Lung microvascular endothelial cell (primary cell): ENCODE results near the gene RAB5IF. TPM values are rescaled to one million over a fixed set of nuclear protein-coding genes. Genes with fewer than 3 reads are reported as not detected.
"Not testable (repeated sequence)": the region's sequence is repeated elsewhere in the genome, so short reads cannot be mapped to it uniquely, and the experiment has no call there.

Source experiments
- DNase-seq, 2 donors: peaks; one replicate each; pipeline versions ENCODE4 v3.0.0 to v3.0.0-alpha.2; 2010; ENCODE audit warnings: low read depth in 2 of 2
- total RNA-seq: library from RNA; depleted of rRNA; stranded (reverse); fragments of >200 nt; gene quantifications from 2 replicates; pipeline ENCODE4 v1.2.1, GENCODE V29; 2014

Gene RAB5IF
- total RNA-seq, 1 donor from 2014 or later = 77.0 TPM

- no peak for DNase-seq
Measured at GRCh38 chr20:36629719-36630681, 24.4 kb downstream of the RAB5IF start.

- no peak for DNase-seq
Measured at GRCh38 chr20:36631646-36632045, 26.1 kb downstream of the RAB5IF start.

- no peak for DNase-seq
Measured at GRCh38 chr20:36632147-36632486, 26.5 kb downstream of the RAB5IF start.

GRCh38 chr20:36632487-36633284 is 27.1 kb downstream of the RAB5IF start:
- no peak for DNase-seq

GRCh38 chr20:36633285-36633772 is 27.8 kb downstream of the RAB5IF start:
- DNase-seq = no peak

GRCh38 chr20:36634342-36634741 is 28.8 kb downstream of the RAB5IF start:
- no peak for DNase-seq

- not testable (repeated sequence) for DNase-seq
Measured at GRCh38 chr20:36638876-36639400, 33.4 kb downstream of the RAB5IF start.

GRCh38 chr20:36641506-36641843 is 35.9 kb downstream of the RAB5IF start:
- DNase-seq = no peak

- no peak for DNase-seq
Measured at GRCh38 chr20:36642136-36642535, 36.6 kb downstream of the RAB5IF start.

GRCh38 chr20:36644032-36644705 is 38.6 kb downstream of the RAB5IF start:
- no peak for DNase-seq

GRCh38 chr20:36644706-36645095 is 39.1 kb downstream of the RAB5IF start:
- DNase-seq = peak in 1 of 2 donors; percentile 60

- DNase-seq = no peak
Measured at GRCh38 chr20:36645353-36645752, 39.8 kb downstream of the RAB5IF start.

GRCh38 chr20:36645998-36646397 is 40.4 kb downstream of the RAB5IF start, which contains the start of gene SLA2:
TSS of gene SLA2 (minus strand) at chr20:36646196. CDS start at chr20:36641335, 4,861 bp downstream.
- peak in 1 of 2 donors; percentile 12 for DNase-seq

- DNase-seq = no peak
Measured at GRCh38 chr20:36646678-36647077, 41.1 kb downstream of the RAB5IF start.

GRCh38 chr20:36647196-36648121 is 41.9 kb downstream of the RAB5IF start:
- no peak for DNase-seq

- no peak for DNase-seq
Measured at GRCh38 chr20:36653456-36653855, 47.9 kb downstream of the RAB5IF start.

GRCh38 chr20:36654506-36654905 is 48.9 kb downstream of the RAB5IF start:
- DNase-seq = no peak

GRCh38 chr20:36655004-36655403 is 49.4 kb downstream of the RAB5IF start:
- DNase-seq = no peak

- no peak for DNase-seq
Measured at GRCh38 chr20:36656733-36657132, 51.2 kb downstream of the RAB5IF start.

GRCh38 chr20:36658300-36658699 is 52.7 kb downstream of the RAB5IF start:
- no peak for DNase-seq
